Right cardiac atrium (tissue), 5 donors: ENCODE data around the gene SMAD9. TPM values are rescaled to one million over a fixed set of nuclear protein-coding genes. Genes with fewer than 3 reads are reported as not detected.

Source experiments
- ATAC-seq, 2 donors: fragments of 200-7000 bp; cut with Tn5 transposase; one replicate each; pipeline versions ENCODE4 v1.8.0 to v1.9.1; 2020; ENCODE audit warnings: moderate library complexity in 2 of 2, mild to moderate bottlenecking in 1 of 2
- DNase-seq, 3 donors: peaks; one replicate each; pipeline ENCODE4 v3.0.0-alpha.2; 2020
- H3K27ac ChIP-seq: one replicate; pipeline ENCODE4 v1.5.1; 2013; ENCODE audit warnings: mild to moderate bottlenecking, low read length, control low read depth, moderate library complexity
- H3K27me3 ChIP-seq: one replicate; pipeline ENCODE4 v1.6.1; 2013; ENCODE audit not compliant: control insufficient read depth, insufficient read depth
- H3K4me1 ChIP-seq: one replicate; pipeline ENCODE4 v1.6.1; 2013; ENCODE audit warnings: low read length; ENCODE audit not compliant: control insufficient read depth, insufficient read depth
- H3K4me3 ChIP-seq: one replicate; pipeline ENCODE4 v1.5.1; 2013; ENCODE audit warnings: low read length, control low read depth
- H3K9me3 ChIP-seq: one replicate; pipeline ENCODE4 v1.6.1; 2013; ENCODE audit warnings: low read length; ENCODE audit not compliant: control insufficient read depth
- WGBS: extraction: QIAGEN DNeasy Blood & Tissue Kit; methylation state at CpG from one replicate; pipeline ENCODE4 v1.1.7; 2013; 5-methylcytosine and 5-hydroxymethylcytosine counted together
- intact Hi-C, 4 donors: fragments of 100-400 bp; cut with DNase I; formaldehyde crosslinking; loops; one replicate each; pipeline versions ENCODE4 v1.11.0 to v1.14.0; 2022 to 2023
- polyA plus RNA-seq: library from polyadenylated mRNA; stranded (reverse); fragments of 200-250 nt; gene quantifications from one replicate; pipeline ENCODE4 v1.2.3, GENCODE V29; 2013
- total RNA-seq, 4 donors: library from RNA; stranded (reverse); fragmentation: NEBNext Ultra II Directional; extraction: Animal tissue kit (Norgen Biotek cat#: 25700); gene quantifications; one replicate each; pipeline ENCODE4 v1.2.1, GENCODE V29; 2021
- donor health status: healthy with polysubstance abuse.
- donor health status: DM: no; HTN: yes; CAD: no.
- donor health status: DM: no; HTN: no; CAD: no.
- donor health status: DM: no; HTN: yes; CAD: no; lungs with severe emphysema.
- donor health status: DM: yes; HTN: yes; CAD: no.

The SMAD9 gene
- total and polyA plus RNA-seq, 5 donors: 4.9 to 20.0 (median 12.4) TPM

DNA sequence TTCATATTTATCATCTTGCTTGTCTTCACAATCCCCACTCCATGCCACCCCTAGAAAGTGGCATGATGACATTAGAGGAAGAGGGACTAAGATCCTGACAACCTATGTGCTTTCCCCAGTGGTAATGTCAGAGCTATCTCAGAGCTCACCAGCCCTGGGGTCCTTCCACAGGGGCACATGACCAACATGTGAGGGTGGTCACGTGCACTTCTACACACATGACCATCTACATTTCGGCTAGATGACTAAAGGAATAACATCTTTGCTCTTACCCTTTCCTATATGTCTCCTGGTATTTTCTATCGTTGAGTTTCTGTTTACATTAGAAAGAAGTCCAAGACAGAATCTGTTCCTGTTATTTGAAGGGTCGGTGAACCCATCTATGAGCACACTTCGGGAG is 54.8 kb downstream of the SMAD9 start:
- ATAC-seq: no peak
- Histone ChIP-seq H3K4me3 (no peak overlapping the region), H3K9me3 (no peaks in the 10 kb centered on the region), H3K27me3 (no peaks in the 10 kb centered on the region), H3K4me1 (no peaks in the 10 kb centered on the region), H3K27ac (no peak overlapping the region)
- intact Hi-C loops: no loop called here
- DNase-seq: no peak
- WGBS: 88% methylated on average over 5 of the region's 5 CpGs

DNA sequence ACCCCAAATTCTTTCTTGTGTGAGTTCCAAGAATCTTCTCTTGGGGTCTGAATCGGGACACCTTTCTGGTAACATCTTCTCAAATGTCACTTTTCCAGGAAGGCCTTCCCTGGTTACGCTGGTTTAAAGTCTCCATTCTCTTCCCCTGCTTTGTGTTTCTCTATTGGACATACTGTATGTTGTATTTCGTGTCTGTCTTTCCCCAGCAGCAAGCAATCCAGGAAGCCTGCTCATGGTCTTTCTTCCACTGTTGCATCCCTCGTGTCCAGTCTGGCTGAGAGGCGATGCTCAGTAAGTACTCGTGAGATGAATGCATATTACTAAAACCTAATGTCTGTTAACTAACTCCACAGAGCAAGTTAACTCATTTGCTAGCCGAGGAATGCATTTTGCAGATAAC is 57.3 kb downstream of the SMAD9 start:
- H3K4me1 ChIP-seq: no peaks in the 10 kb centered on the region
- no peaks in the 10 kb centered on the region for H3K27me3 ChIP-seq
- intact Hi-C loops: no loop called here
- WGBS: 73% methylated on average over 7 of the region's 7 CpGs
- H3K27ac ChIP-seq: peak overlapping the region; percentile 8
- H3K4me3 ChIP-seq: no peak overlapping the region
- no peaks in the 10 kb centered on the region for H3K9me3 ChIP-seq
- ATAC-seq: peak in 1 of 2 donors; percentile 10
- no peak for DNase-seq

DNA sequence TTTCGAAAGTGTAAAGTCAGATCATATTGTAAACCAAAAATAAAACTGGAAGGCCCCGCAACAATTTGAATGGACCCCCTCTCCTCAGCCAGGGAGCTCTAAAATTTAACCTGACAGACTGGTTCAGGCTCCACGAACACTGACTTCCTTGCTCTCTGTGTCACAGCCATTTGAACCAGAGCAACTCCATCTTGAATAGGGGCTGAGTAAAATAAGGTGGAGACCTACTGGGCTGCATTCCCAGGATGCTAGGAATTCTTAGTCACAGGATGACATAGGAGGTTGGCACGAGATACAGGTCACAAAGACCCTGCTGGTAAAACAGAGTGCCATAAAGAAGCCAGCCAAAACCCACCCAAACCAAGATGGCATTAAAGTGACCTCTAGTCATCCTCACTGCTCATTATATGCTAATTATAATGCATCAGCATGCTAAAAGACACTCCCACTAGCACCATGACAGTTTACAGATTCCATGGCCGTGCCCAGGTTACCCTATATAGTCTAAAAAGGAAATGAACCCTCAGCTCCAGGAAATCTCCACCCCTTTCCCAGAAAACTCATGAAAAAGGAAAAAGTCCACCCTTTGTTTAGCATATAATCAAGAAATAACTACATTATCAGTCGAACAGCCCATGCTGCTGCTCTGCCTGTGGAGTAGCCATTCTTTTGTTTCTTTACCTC is 57.9 kb downstream of the SMAD9 start:
- no peaks in the 10 kb centered on the region for H3K4me1 ChIP-seq
- ATAC-seq (peak; percentile 53 to 85), DNase-seq (no peak)
- 74% methylated on average over 6 of the region's 6 CpGs for WGBS
- no peak overlapping the region for H3K4me3 ChIP-seq
- no peaks in the 10 kb centered on the region for H3K27me3 ChIP-seq
- H3K27ac ChIP-seq: no peak overlapping the region
- no peaks in the 10 kb centered on the region for H3K9me3 ChIP-seq
- intact Hi-C loops: no loop called here

DNA sequence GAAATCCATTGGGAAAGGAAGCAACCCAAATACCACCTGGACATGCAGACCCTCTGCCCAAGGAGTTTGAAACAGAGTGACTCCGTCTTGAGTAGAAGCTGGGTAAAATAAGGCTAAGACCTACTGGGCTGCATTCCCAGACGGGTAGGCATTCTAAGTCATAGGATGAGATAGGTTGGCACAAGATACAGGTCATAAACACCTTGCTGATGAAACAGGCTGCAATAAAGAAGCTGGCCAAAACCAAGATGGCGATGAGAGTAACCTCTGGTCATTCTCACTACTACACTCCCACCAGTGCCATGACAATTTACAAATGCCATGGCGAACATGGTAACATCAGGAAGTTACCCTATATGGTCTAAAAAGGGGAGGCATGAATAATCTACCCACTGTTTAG is 60.8 kb downstream of the SMAD9 start:
- no peak for DNase-seq
- no peak for ATAC-seq
- intact Hi-C loops: loop anchor here (2.0 to 10.0 kb wide), 3 partner anchors 116 to 123 kb away; no protein-coding TSS in a partner anchor
- Histone ChIP-seq H3K4me1 (no peaks in the 10 kb centered on the region), H3K9me3 (no peaks in the 10 kb centered on the region), H3K27ac (no peak overlapping the region), H3K4me3 (no peak overlapping the region), H3K27me3 (no peaks in the 10 kb centered on the region)
- 98% methylated on average over 4 of the region's 4 CpGs for WGBS

DNA sequence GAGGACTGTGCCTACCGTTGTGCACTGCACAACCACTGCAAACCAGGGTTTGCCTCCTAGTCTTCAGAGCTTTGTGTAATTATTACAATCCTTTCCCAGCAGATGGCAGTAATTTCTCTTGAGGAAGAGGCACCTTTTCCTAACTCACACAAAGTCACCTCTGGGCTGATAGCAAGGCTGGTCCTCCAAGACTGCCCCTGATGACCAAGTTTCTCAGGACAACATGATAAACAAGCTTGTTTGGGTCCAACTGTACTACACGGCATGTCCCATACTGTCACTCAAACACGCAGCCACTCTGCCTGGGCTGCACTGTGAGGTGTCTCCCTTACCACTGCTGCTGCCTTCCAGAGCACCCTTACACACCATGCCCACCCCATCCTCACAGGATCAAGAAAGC is 61.7 kb downstream of the SMAD9 start:
- WGBS: 30% methylated on average over 3 of the region's 3 CpGs
- intact Hi-C loops: loop anchor here (2.0 to 10.0 kb wide), 3 partner anchors 117 to 124 kb away; no protein-coding TSS in a partner anchor

DNA sequence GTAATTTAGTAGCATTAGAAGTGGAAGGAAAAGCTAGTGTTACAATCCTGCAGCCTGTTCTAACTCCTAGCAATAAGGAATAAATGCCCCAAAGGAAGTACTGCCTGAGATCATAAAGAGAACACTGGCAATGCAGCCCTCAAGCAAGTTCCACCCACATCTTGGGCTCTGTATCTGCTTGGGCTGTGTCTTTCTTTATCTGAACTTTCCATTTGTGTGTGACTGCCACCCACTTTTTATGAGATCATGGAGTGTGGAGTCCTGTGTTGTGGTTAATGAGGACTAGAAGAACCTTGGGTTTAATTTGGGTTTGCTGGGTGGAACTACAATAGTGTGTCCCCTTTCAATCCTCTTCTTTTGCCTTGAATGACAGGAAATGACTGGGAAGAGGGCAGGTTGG is 62.8 kb downstream of the SMAD9 start:
- intact Hi-C loops: loop anchor here in 2 of 4 donors (5.0 to 10.0 kb wide), 2 partner anchors 118 to 125 kb away; no protein-coding TSS in a partner anchor
- H3K27me3 ChIP-seq: no peaks in the 10 kb centered on the region
- no peak overlapping the region for H3K27ac ChIP-seq
- peak; percentile 17 to 79 for ATAC-seq
- DNase-seq: no peak
- no peaks in the 10 kb centered on the region for H3K9me3 ChIP-seq
- no peaks in the 10 kb centered on the region for H3K4me1 ChIP-seq
- no peak overlapping the region for H3K4me3 ChIP-seq

More for the DNA sequence above, 61.7 kb downstream of the SMAD9 start:
- DNase-seq (no peak), ATAC-seq (peak; percentile 65 to 67)
- Histone ChIP-seq H3K4me1 (no peaks in the 10 kb centered on the region), H3K4me3 (no peak overlapping the region), H3K9me3 (no peaks in the 10 kb centered on the region), H3K27me3 (no peaks in the 10 kb centered on the region), H3K27ac (no peak overlapping the region)

DNA sequence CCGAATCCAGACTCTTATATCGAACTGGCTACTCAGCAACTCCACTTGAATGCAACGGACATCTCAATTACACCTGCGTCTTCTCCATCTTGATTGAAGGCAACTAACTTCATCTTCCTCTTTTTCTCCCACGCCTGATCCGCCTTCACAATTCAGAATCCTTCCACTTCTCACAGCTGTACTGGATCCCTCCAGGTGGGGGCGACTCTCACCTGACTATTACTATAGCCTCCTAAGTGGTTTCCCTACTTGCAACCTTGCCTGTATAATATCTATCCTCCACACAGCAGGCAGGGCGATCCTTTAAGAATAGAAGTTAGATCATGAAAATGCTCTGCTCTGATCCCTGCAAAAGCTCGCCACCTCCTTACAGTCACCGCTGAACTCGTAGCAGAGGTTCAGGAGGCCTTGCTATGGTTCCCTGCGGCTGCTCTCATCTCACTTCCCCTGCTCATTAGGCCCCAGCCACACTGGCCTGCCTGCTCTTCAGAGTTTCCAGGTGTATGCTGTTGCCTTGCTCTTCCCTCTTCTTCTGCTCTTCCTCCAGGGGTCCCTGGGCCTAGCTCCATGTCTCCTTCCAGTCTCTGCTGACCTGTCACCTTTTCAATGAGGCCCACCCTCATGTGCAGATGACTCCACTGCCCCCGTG is 69.1 kb downstream of the SMAD9 start:
- H3K9me3 ChIP-seq: no peaks in the 10 kb centered on the region
- no peak overlapping the region for H3K4me3 ChIP-seq
- ATAC-seq (peak in 1 of 2 donors; percentile 35), DNase-seq (peak in 1 of 3 donors; percentile 46)
- H3K27ac ChIP-seq: no peak overlapping the region
- intact Hi-C loops: loop anchor here in 1 of 4 donors (10.0 kb wide), 1 partner anchor 124 kb away; no protein-coding TSS in a partner anchor
- whole genome bisulfite sequencing: 89% methylated on average over 13 of the region's 13 CpGs
- H3K4me1 ChIP-seq: peaks cover 3% of the 10 kb centered on the region
- H3K27me3 ChIP-seq: no peaks in the 10 kb centered on the region

DNA sequence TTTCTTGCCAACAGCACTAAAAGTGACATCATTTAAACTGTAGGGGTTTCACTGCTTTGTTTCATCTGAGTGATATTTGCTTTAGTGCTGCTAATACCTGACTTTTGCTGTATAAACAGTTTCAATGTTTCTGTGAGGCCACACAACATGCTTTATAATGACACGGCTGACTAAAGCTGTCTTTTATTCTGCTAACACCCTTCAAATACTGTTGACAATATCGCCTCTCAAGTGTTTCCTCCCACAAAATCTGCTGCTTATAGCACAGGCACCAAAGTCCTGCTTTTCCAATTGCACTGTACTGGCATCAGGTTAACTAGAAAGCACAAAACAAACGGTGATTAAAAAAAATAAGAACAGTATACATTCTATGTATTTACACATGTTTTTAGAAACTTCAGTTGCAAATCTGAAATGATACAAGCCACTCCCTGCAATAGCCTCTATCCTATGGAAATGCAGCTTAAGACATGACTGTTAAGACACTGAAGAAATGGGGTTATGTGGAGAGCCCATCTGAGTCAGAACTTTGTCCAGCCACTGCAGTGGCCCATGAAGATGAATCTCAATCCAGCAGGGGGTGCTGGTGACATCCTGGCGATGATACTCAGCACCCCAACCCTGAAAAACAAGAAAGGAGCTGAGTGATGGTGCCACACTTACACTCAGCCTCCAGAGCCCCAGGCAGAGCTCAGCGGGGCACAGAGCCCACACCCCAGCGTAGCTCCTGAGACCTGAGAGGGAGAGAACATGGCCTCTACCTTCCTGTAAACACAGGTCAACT is 71.6 kb downstream of the SMAD9 start:
- H3K4me1 ChIP-seq: peaks cover 3% of the 10 kb centered on the region
- H3K4me3 ChIP-seq: no peak overlapping the region
- H3K9me3 ChIP-seq: no peaks in the 10 kb centered on the region
- no peak for DNase-seq
- no peaks in the 10 kb centered on the region for H3K27me3 ChIP-seq
- no peak overlapping the region for H3K27ac ChIP-seq
- peak; percentile 49 to 63 for ATAC-seq
- 60% methylated on average over 6 of the region's 6 CpGs for WGBS
- intact Hi-C loops: no loop called here

DNA sequence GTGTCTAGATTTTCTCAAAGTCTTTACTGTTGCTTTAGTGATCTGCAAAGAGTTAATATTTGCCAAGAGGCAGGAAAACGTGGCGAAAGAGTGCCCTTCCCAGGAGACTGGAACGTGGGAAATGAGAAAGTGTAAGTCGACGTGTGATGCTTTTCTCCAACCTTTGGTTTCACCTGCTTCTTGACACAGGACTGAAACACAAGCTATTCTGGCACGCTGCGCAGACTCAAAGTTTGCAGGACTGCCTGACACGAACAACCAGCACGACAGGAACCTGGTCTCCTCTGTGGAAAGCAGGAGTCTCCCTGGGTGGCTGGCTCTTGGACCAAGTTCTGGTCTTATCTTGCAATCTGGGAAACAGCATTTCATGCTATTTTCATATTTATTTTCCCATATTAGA is 72.4 kb downstream of the SMAD9 start:
- WGBS: 44% methylated on average over 9 of the region's 9 CpGs
- no peak overlapping the region for H3K4me3 ChIP-seq
- intact Hi-C loops: no loop called here
- H3K9me3 ChIP-seq: no peaks in the 10 kb centered on the region
- DNase-seq: no peak
- no peak overlapping the region for H3K27ac ChIP-seq
- H3K4me1 ChIP-seq: peaks cover 3% of the 10 kb centered on the region
- H3K27me3 ChIP-seq: no peaks in the 10 kb centered on the region
- ATAC-seq: no peak

DNA sequence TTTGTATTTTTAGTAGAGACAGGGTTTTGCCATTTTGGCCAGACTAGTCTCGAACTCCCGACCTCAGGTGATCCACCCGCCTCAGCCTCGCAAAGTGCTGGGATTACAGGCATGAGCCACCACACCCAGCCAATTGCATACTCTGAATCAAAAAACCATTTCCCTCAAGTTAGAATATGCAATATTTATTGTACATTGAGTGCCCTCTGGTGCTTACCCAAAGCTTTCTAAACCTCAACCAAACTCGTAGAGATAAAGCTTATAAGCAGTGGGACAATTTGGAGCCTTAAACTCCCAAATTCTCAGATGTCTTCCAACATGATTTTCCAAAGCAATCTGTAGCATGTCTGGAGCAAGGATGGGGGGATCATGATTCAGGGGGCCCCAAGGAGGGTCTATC is 78.6 kb downstream of the SMAD9 start:
- Histone ChIP-seq H3K9me3 (no peaks in the 10 kb centered on the region), H3K4me3 (no peak overlapping the region), H3K4me1 (peaks cover 6% of the 10 kb centered on the region), H3K27ac (no peak overlapping the region), H3K27me3 (no peaks in the 10 kb centered on the region)
- DNase-seq (no peak), ATAC-seq (no peak)
- intact Hi-C loops: no loop called here
- 86% methylated on average over 5 of the region's 5 CpGs for WGBS

DNA sequence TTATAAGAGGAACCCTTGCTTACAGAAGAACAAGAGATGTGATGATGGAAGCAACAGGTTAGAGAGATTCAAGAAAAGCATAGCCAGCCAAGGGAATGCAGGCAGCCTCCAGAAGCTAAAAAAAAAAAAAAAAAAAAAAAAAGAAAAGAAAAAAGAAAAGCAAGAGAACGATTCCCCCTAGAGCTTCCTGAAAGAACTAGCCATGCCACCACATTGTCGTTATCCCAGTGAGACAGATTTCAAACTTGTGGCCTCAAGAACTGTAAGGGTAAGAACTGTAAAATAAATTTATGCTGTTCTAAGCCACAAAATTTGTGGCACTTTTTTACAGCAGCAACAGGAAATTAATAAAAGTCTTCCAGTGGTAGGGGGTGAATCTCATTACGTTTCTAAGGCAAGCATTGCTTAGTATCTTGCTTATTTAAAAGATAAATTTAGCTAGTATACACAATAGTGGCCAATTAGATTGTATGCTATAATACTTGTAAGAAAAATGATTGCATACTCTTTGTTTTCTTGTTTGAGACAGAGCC is 79.3 kb downstream of the SMAD9 start:
- H3K4me1 ChIP-seq: peaks cover 6% of the 10 kb centered on the region
- H3K4me3 ChIP-seq: no peak overlapping the region
- no peaks in the 10 kb centered on the region for H3K9me3 ChIP-seq
- intact Hi-C loops: no loop called here
- WGBS: 45% methylated on average over 3 of the region's 3 CpGs
- no peaks in the 10 kb centered on the region for H3K27me3 ChIP-seq
- ATAC-seq (no peak), DNase-seq (no peak)
- no peak overlapping the region for H3K27ac ChIP-seq
